Epithelial cell of esophagus (primary cell): ENCODE data around the gene GRK3.

Experiments
- DNase-seq: peaks from one replicate; pipeline ENCODE4 v3.0.0; 2010; ENCODE audit warnings: low read depth
- H3K4me3 ChIP-seq: 2 replicates; pipeline ENCODE4 v1.5.1; 2011; ENCODE audit warnings: mild to moderate bottlenecking, low read length, control low read depth
- CTCF ChIP-seq: IDR thresholded peaks from 2 replicates; pipeline ENCODE4 v1.5.1; 2011; ENCODE audit warnings: low read depth, mild to moderate bottlenecking, low read length, control low read depth, inconsistent platforms; ENCODE audit not compliant: insufficient read depth; ENCODE audit errors: missing control alignments

Gene GRK3

GRCh38 chr22:25656724-25657123 is 92.2 kb downstream of the GRK3 start:
- no peak overlapping the region for H3K4me3 ChIP-seq
- no peak for DNase-seq
- no peak for TF ChIP-seq CTCF

GRCh38 chr22:25658633-25659032 is 94.2 kb downstream of the GRK3 start:
- H3K4me3 ChIP-seq: no peak overlapping the region
- TF ChIP-seq CTCF: no peak
- DNase-seq: no peak

GRCh38 chr22:25659413-25659812 is 94.9 kb downstream of the GRK3 start:
- no peak for TF ChIP-seq CTCF
- H3K4me3 ChIP-seq: no peak overlapping the region
- DNase-seq: no peak

GRCh38 chr22:25660336-25660735 is 95.9 kb downstream of the GRK3 start:
- no peak for DNase-seq
- TF ChIP-seq CTCF: no peak
- no peak overlapping the region for H3K4me3 ChIP-seq

- no peak for DNase-seq
- H3K4me3 ChIP-seq: no peak overlapping the region
- TF ChIP-seq CTCF: no peak
Measured at GRCh38 chr22:25661073-25661472, 96.6 kb downstream of the GRK3 start.

GRCh38 chr22:25663654-25664053 is 99.2 kb downstream of the GRK3 start:
- no peak for DNase-seq
- H3K4me3 ChIP-seq: no peak overlapping the region
- TF ChIP-seq CTCF: no peak

- H3K4me3 ChIP-seq: no peak overlapping the region
- no peak for TF ChIP-seq CTCF
- no peak for DNase-seq
Measured at GRCh38 chr22:25666308-25666707, 101.8 kb downstream of the GRK3 start.
